SU-DHL-6 (cell line): ENCODE data around the gene GPR82.
"Not testable (repeated sequence)": the region's sequence is repeated elsewhere in the genome, so short reads cannot be mapped to it uniquely, and the experiment has no call there.

Experiments used
- H2AFZ ChIP-seq: fragments of 200-600 bp; sonication (generic); 2 replicates; pipeline ENCODE4 v1.6.1; 2014; ENCODE audit warnings: low read depth, mild to moderate bottlenecking, moderate library complexity, mixed read lengths, antibody characterized with exemption, low read length; ENCODE audit not compliant: severe bottlenecking
- H3F3A ChIP-seq: fragments of 200-600 bp; shearing (Covaris generic); 2 replicates; pipeline ENCODE4 v1.6.0; 2016; ENCODE audit warnings: antibody characterized with exemption, mild to moderate bottlenecking; ENCODE audit not compliant: insufficient read depth
- H3K27ac ChIP-seq: fragments of 200-600 bp; sonication (generic); 2 replicates; pipeline ENCODE4 v1.5.1; 2016; ENCODE audit warnings: low read depth, mild to moderate bottlenecking, low read length, moderate library complexity, mixed read lengths
- H3K27me3 ChIP-seq: fragments of 200-600 bp; sonication (generic), shearing (Covaris generic); 2 replicates; pipeline ENCODE4 v1.6.0; 2014; ENCODE audit warnings: mild to moderate bottlenecking, low read length
- H3K36me3 ChIP-seq: fragments of 200-600 bp; sonication (generic); 2 replicates; pipeline ENCODE4 v1.6.1; 2014; ENCODE audit warnings: mild to moderate bottlenecking, low read length, mixed read lengths
- H3K4me2 ChIP-seq: fragments of 300-600, 200-600 bp; shearing (Covaris generic), sonication (generic); 2 replicates; pipeline ENCODE4 v1.6.0; 2014; ENCODE audit warnings: low read length, low read depth, mild to moderate bottlenecking; ENCODE audit not compliant: poor library complexity, severe bottlenecking
- H3K4me3 ChIP-seq: fragments of 200-600 bp; sonication (generic); 2 replicates; pipeline ENCODE4 v1.5.1; 2014; ENCODE audit warnings: antibody characterized with exemption, low read length, mild to moderate bottlenecking, mixed read lengths; ENCODE audit not compliant: insufficient read depth, poor library complexity, severe bottlenecking
- H3K79me2 ChIP-seq: fragments of 200-600 bp; sonication (generic); 2 replicates; pipeline ENCODE4 v1.6.1; 2014; ENCODE audit warnings: mild to moderate bottlenecking, low read length, moderate library complexity; ENCODE audit not compliant: insufficient read depth
- H3K9ac ChIP-seq: fragments of 200-600 bp; sonication (generic); 2 replicates; pipeline ENCODE4 v1.7.0; 2014; ENCODE audit warnings: mild to moderate bottlenecking, low read length
- H3K9me2 ChIP-seq: fragments of 200-600 bp; sonication (generic); replicated peaks from 2 replicates; pipeline ENCODE4 v1.6.1; 2014; ENCODE audit warnings: low read length; ENCODE audit not compliant: insufficient read depth
- H3K9me3 ChIP-seq: fragments of 200-600 bp; sonication (generic); 2 replicates; pipeline ENCODE4 v1.6.1; 2014; ENCODE audit warnings: low read length, mixed read lengths; ENCODE audit not compliant: insufficient read depth
- H4K20me1 ChIP-seq: fragments of 200-600 bp; sonication (generic); 2 replicates; pipeline ENCODE4 v1.6.1; 2014; ENCODE audit warnings: low read depth, mild to moderate bottlenecking, antibody characterized with exemption, low read length, moderate library complexity, mixed read lengths
- CTCF ChIP-seq: fragments of 200-600 bp; sonication (generic); IDR thresholded peaks from one replicate; pipeline ENCODE4 v1.5.1; 2017; ENCODE audit warnings: antibody characterized with exemption, mild to moderate bottlenecking, low read length, moderate library complexity; ENCODE audit not compliant: insufficient read depth, poor library complexity, severe bottlenecking
- EZH2phosphoT487 ChIP-seq: fragments of 200-600 bp; sonication (generic), shearing (Covaris generic); conservative IDR thresholded peaks from 2 replicates; pipeline ENCODE4 v1.6.1; 2018; ENCODE audit warnings: mild to moderate bottlenecking, antibody characterized with exemption, low read length, moderate library complexity, mixed read lengths

The GPR82 gene

GRCh38 chrX:41723826-41724225, at the start of gene GPR82:
Gene GPR82, plus strand, starts transcription at chrX:41724181. Its CDS starts 2,846 bp downstream, at chrX:41727027.
- peak within 1 kb of the TSS; percentile 57 for H3K4me3 ChIP-seq
- no peak within 1 kb of the TSS for H2AFZ ChIP-seq
- no peaks in the 10 kb centered on the region; the same call in 1 of the 2 replicates for H3K9me3 ChIP-seq
- TF ChIP-seq EZH2phosphoT487 (no peak), CTCF (no peak)
- H3K79me2 ChIP-seq = peaks cover 26% of the 10 kb centered on the region; the same call in 1 of the 2 replicates
- peaks cover 28% of the 10 kb centered on the region for H3F3A ChIP-seq
- peak within 1 kb of the TSS; percentile 67 for H3K9ac ChIP-seq
- H4K20me1 ChIP-seq = no peaks in the 10 kb centered on the region
- no peaks in the 10 kb centered on the region for H3K9me2 ChIP-seq
- peaks cover 6% of the 10 kb centered on the region; the same call in 1 of the 2 replicates for H3K36me3 ChIP-seq
- no peaks in the 10 kb centered on the region for H3K27me3 ChIP-seq
- peak within 1 kb of the TSS; percentile 96 for H3K27ac ChIP-seq
- peak within 1 kb of the TSS; percentile 97 for H3K4me2 ChIP-seq

- not testable (repeated sequence) for H3K9me3 ChIP-seq, H3F3A ChIP-seq, H4K20me1 ChIP-seq, H3K4me3 ChIP-seq, H3K9me2 ChIP-seq, H3K27ac ChIP-seq, H3K27me3 ChIP-seq, H3K4me2 ChIP-seq, H3K36me3 ChIP-seq, H3K9ac ChIP-seq, H3K79me2 ChIP-seq, H2AFZ ChIP-seq
These were observed 47.6 kb upstream of the GPR82 start for GRCh38 chrX:41676361-41676760.

GRCh38 chrX:41677183-41678060, 46.6 kb upstream of the GPR82 start:
- Histone ChIP-seq H3K9me2 (no peaks in the 10 kb centered on the region), H3K36me3 (no peaks in the 10 kb centered on the region), H3K79me2 (no peaks in the 10 kb centered on the region), H3K4me3 (no peak overlapping the region), H3F3A (no peaks in the 10 kb centered on the region), H3K27me3 (no peaks in the 10 kb centered on the region), H3K27ac (no peak overlapping the region), H4K20me1 (no peaks in the 10 kb centered on the region), H2AFZ (no peak overlapping the region), H3K4me2 (no peak overlapping the region), H3K9me3 (no peaks in the 10 kb centered on the region), H3K9ac (no peak overlapping the region)
- TF ChIP-seq EZH2phosphoT487 = no peak
- TF ChIP-seq CTCF = no peak

GRCh38 chrX:41684138-41684537, 39.8 kb upstream of the GPR82 start:
- no peak overlapping the region for H2AFZ ChIP-seq
- no peaks in the 10 kb centered on the region for H3K36me3 ChIP-seq
- no peaks in the 10 kb centered on the region for H3K9me3 ChIP-seq
- TF ChIP-seq CTCF = no peak
- TF ChIP-seq EZH2phosphoT487 = no peak
- H3K79me2 ChIP-seq = no peaks in the 10 kb centered on the region
- H3F3A ChIP-seq = 0 out of 2 replicates have a peak, but pooled peaks cover 5% of the 10 kb centered on the region
- no peak overlapping the region for H3K9ac ChIP-seq
- H4K20me1 ChIP-seq = no peaks in the 10 kb centered on the region
- no peak overlapping the region for H3K4me2 ChIP-seq
- H3K4me3 ChIP-seq = no peak overlapping the region
- no peaks in the 10 kb centered on the region for H3K9me2 ChIP-seq
- H3K27ac ChIP-seq = 0 out of 2 replicates have a peak overlapping the region, but pooled peaks have one; percentile 23
- H3K27me3 ChIP-seq = no peaks in the 10 kb centered on the region
